ENCODE data around the gene FAAP20.

DNA sequence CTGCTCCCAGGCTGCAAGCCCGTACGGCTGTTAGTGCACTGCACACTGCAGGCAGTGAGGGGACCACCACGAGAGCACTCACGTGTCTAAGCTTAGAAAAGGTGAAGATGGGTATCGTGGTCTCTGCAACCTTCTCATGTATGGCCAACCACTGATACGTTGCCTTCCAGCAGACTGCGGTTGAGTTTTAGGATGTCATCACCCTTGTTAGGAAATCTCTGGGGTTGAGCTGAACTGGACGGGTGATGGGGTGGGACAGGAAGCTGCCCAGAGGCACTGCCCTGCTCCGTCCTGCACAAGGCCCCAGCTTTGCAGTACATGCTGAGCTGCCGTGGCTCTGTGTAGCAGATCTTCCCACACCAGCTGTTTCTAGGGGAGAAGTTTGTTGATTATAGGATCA, 43.3 kb downstream of the FAAP20 start:
- TF ChIP-seq, protein P1, sequence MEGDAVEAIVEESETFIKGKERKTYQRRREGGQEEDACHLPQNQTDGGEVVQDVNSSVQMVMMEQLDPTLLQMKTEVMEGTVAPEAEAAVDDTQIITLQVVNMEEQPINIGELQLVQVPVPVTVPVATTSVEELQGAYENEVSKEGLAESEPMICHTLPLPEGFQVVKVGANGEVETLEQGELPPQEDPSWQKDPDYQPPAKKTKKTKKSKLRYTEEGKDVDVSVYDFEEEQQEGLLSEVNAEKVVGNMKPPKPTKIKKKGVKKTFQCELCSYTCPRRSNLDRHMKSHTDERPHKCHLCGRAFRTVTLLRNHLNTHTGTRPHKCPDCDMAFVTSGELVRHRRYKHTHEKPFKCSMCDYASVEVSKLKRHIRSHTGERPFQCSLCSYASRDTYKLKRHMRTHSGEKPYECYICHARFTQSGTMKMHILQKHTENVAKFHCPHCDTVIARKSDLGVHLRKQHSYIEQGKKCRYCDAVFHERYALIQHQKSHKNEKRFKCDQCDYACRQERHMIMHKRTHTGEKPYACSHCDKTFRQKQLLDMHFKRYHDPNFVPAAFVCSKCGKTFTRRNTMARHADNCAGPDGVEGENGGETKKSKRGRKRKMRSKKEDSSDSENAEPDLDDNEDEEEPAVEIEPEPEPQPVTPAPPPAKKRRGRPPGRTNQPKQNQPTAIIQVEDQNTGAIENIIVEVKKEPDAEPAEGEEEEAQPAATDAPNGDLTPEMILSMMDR (IDR thresholded peaks at IDR 0.05; ENCODE audit: low read length): no peak
- no peak for TF ChIP-seq EZH2 (IDR thresholded peaks at IDR 0.05; ENCODE audit: borderline replicate concordance, low read length)

Data from OCI-LY1 (cell line).